RWPE1 (cell line): ENCODE results near the gene KCNMB1.

Experiments
- CTCF ChIA-PET: fragments of 350-600 bp; sonication (Branson Sonifier 250); formaldehyde crosslinking; extraction: SDS; loops from one replicate; lab custom pipeline; 2021; lab: Yijun Ruan, JAX
- POLR2A ChIA-PET: fragments of 400-600 bp; formaldehyde crosslinking; extraction: SDS; loops from one replicate; lab custom pipeline; 2020; ENCODE audit warnings: antibody characterized with exemption; ENCODE audit not compliant: low non-redundant PET; lab: Yijun Ruan, JAX
- DNase-seq: peaks from one replicate; pipeline ENCODE4 v3.0.0; 2012; ENCODE audit warnings: low spot score
- H3K27ac ChIP-seq: fragments of 450-650 bp; 2 replicates; pipeline ENCODE4 v1.5.1; 2017
- TF ChIP-seq, protein P1 (sequence below): fragments of 450-650 bp; conservative IDR thresholded peaks from 2 replicates; pipeline ENCODE4 v1.5.1; 2017; ENCODE audit warnings: low read depth, mild to moderate bottlenecking

Gene KCNMB1

DNA sequence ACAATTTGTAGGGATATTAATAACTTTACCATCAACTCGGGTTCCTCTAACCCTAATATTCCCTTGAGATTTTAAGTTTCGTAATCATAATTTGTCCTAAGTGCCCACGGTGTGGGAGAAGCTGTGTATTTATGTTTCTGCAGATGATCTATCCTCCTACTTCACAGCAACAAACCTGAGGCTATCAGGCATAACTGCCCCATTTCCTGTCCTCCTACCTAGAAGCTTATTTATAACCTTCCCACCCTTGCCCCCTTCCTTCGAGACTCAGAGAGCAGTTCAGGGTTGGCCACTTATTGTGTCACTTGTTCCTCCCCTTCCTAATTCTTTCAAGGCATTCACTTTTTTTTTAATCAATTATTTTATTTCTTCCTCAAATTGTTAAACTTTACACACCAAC is 62.0 kb downstream of the KCNMB1 start:
- CTCF ChIA-PET, result interaction anchor here (0.6 kb wide), 1 partner anchor 80 kb away, joined by 3 read pairs; no protein-coding TSS in a partner anchor
- no peak overlapping the region for H3K27ac ChIP-seq

More for the DNA sequence above, 62.0 kb downstream of the KCNMB1 start:
- TF ChIP-seq, protein P1, sequence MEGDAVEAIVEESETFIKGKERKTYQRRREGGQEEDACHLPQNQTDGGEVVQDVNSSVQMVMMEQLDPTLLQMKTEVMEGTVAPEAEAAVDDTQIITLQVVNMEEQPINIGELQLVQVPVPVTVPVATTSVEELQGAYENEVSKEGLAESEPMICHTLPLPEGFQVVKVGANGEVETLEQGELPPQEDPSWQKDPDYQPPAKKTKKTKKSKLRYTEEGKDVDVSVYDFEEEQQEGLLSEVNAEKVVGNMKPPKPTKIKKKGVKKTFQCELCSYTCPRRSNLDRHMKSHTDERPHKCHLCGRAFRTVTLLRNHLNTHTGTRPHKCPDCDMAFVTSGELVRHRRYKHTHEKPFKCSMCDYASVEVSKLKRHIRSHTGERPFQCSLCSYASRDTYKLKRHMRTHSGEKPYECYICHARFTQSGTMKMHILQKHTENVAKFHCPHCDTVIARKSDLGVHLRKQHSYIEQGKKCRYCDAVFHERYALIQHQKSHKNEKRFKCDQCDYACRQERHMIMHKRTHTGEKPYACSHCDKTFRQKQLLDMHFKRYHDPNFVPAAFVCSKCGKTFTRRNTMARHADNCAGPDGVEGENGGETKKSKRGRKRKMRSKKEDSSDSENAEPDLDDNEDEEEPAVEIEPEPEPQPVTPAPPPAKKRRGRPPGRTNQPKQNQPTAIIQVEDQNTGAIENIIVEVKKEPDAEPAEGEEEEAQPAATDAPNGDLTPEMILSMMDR, result no peak
- POLR2A ChIA-PET, result no interaction called here
- no peak for DNase-seq
